GM13977 (cell line): Measurements from ENCODE around the gene ZDHHC14.

Experiments
- DNase-seq: peaks from one replicate; pipeline ENCODE4 v3.0.0; 2012; ENCODE audit warnings: low spot score
- CTCF ChIP-seq: IDR thresholded peaks from 2 replicates; pipeline ENCODE4 v1.5.1; 2012; ENCODE audit warnings: mild to moderate bottlenecking, control low read depth; ENCODE audit not compliant: insufficient read depth; ENCODE audit errors: extremely low read depth, missing control alignments
- in situ Hi-C: fragments of 300-500 bp; cut with MboI; formaldehyde crosslinking; loops from one replicate; pipeline ENCODE4 v1.12.0; 2022; ENCODE audit warnings: low sequenced_read_pairs, low pct_unique_long_range_greater_than_20kb, mixed read lengths, inconsistent platforms; ENCODE audit not compliant: unreplicated experiment

Gene ZDHHC14

DNA sequence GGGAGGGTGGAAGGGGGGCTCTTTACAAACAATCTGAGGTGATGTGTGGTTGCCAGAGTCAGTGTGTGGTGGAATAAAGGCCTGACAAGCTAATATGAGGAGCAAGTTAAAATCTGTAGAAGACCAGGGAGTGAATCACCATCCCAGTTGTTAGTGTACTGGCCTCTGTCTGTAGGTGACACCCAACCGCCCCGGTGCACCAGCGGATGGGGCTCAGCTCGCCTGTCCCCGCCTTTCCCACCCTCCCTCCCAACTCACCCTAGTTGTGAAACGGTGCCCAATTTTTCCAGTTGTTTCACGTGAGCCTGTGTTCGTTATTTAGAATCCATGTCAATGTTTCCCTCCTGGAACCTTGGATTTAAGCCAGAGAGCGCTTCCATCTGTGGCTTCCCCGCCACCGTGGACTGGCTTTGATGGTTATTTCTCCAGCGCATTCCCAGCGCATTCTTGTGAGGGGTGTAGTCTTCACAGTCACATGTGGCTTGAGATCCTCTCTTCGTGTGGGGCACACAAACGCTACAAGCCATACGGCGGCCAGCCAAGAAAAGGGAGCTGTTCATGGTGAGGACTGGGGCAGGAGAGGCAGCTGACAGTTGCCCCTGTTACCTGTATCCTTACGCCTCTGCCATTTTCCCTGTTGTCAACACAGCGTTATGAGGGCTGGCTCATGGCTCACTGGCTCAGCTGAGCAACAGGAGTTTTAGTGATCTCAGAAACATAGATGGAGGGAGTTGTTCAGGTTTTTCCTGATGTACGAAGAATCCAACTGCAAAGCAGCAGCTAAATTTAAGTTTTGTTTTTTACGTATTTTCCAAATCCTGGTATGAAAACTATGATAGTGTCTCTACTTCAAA lies 137.6 kb downstream of the ZDHHC14 start:
- TF ChIP-seq CTCF: no peak
- DNase-seq: no peak
- in situ Hi-C loops: no loop called here

- in situ Hi-C loops: no loop called here
- TF ChIP-seq CTCF: no peak
- no peak for DNase-seq
These were observed 138.5 kb downstream of the ZDHHC14 start for GRCh38 chr6:157519255-157520116.

DNA sequence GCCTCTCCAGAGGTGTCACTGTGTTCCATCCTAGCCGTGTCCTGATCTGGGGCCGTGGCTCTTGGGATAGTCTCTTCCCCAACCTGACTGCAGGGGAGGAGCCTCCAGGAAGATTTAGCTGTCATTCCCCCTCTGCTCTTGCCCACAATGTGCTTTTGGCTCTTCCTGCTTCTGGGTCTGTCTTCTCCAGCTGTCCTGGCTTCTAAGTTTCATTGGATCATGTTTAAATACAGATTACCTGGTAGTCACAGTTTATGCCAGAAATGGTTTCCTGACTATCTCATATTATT lies 139.1 kb downstream of the ZDHHC14 start:
- DNase-seq: no peak
- in situ Hi-C loops: no loop called here
- TF ChIP-seq CTCF: no peak

- DNase-seq: no peak
- in situ Hi-C loops: no loop called here
- no peak for TF ChIP-seq CTCF
These were observed 139.8 kb downstream of the ZDHHC14 start for GRCh38 chr6:157520596-157521361.

GRCh38 chr6:157521362-157522335 lies 140.7 kb downstream of the ZDHHC14 start:
- TF ChIP-seq CTCF: no peak
- in situ Hi-C loops: no loop called here
- DNase-seq: no peak

- DNase-seq: no peak
- no peak for TF ChIP-seq CTCF
- in situ Hi-C loops: no loop called here
These were observed 141.5 kb downstream of the ZDHHC14 start for GRCh38 chr6:157522472-157522871.
